Measurements from ENCODE around the gene ARX. TPM values are rescaled to one million over a fixed set of nuclear protein-coding genes. Genes with fewer than 3 reads are reported as not detected.

The ARX gene
- total and polyA plus RNA-seq, 4 donors = 0.21 to 1.8 (median 0.43) TPM; not detected in 1

- Histone ChIP-seq H3K4me1 (ENCODE audit: control insufficient read depth in 5 of 5, insufficient read depth in 5 of 5, low read length in 5 of 5) (peaks cover 0 to 10% (median 0%) of the 10 kb centered on the region in 5 donors), H3K9ac (ENCODE audit: insufficient read depth in 1 of 2, low read length in 2 of 2) (no peak overlapping the region), H3K27ac (ENCODE audit: low read depth in 1 of 2, low read length in 1 of 2) (no peak overlapping the region), H3K27me3 (ENCODE audit: control insufficient read depth in 3 of 3, insufficient read depth in 3 of 3, low read length in 2 of 3) (peaks cover 26 to 85% (median 82%) of the 10 kb centered on the region in 3 donors), H3K36me3 (ENCODE audit: control insufficient read depth in 4 of 4, insufficient read depth in 4 of 4, low read length in 4 of 4) (no peaks in the 10 kb centered on the region), H3K9me3 (ENCODE audit: control insufficient read depth in 4 of 4, insufficient read depth in 3 of 4, low read length in 3 of 4) (peaks cover 0 to 21% (median 0%) of the 10 kb centered on the region in 4 donors), H3K4me3 (no peak overlapping the region)
- ATAC-seq (ENCODE audit: insufficient read depth, low FRiP score) (no peak), DNase-seq (no peak)
- TF ChIP-seq, protein P1, sequence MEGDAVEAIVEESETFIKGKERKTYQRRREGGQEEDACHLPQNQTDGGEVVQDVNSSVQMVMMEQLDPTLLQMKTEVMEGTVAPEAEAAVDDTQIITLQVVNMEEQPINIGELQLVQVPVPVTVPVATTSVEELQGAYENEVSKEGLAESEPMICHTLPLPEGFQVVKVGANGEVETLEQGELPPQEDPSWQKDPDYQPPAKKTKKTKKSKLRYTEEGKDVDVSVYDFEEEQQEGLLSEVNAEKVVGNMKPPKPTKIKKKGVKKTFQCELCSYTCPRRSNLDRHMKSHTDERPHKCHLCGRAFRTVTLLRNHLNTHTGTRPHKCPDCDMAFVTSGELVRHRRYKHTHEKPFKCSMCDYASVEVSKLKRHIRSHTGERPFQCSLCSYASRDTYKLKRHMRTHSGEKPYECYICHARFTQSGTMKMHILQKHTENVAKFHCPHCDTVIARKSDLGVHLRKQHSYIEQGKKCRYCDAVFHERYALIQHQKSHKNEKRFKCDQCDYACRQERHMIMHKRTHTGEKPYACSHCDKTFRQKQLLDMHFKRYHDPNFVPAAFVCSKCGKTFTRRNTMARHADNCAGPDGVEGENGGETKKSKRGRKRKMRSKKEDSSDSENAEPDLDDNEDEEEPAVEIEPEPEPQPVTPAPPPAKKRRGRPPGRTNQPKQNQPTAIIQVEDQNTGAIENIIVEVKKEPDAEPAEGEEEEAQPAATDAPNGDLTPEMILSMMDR (IDR thresholded peaks at IDR 0.05; ENCODE audit: control extremely low read depth, extremely low read depth) = no peak
- WGBS, 2 donors = 4 to 28% methylated on average over 18 to 44 of the region's 44 CpGs
These were observed 2.0 kb downstream of the ARX start for GRCh38 chrX:25013632-25014365.

- WGBS, 2 donors = 1 to 26% methylated on average over 37 to 105 of the region's 105 CpGs
- TF ChIP-seq, protein P1 (IDR thresholded peaks at IDR 0.05; ENCODE audit: control extremely low read depth, extremely low read depth) = no peak
- Histone ChIP-seq H3K4me1 (ENCODE audit: control insufficient read depth in 5 of 5, insufficient read depth in 5 of 5, low read length in 5 of 5) (peaks cover 0 to 10% (median 0%) of the 10 kb centered on the region in 5 donors), H3K27ac (ENCODE audit: low read depth in 1 of 2, low read length in 1 of 2) (no peak overlapping the region), H3K36me3 (ENCODE audit: control insufficient read depth in 4 of 4, insufficient read depth in 4 of 4, low read length in 4 of 4) (no peaks in the 10 kb centered on the region), H3K9me3 (ENCODE audit: control insufficient read depth in 4 of 4, insufficient read depth in 3 of 4, low read length in 3 of 4) (peaks cover 0 to 21% (median 0%) of the 10 kb centered on the region in 4 donors), H3K4me3 (no peak overlapping the region), H3K9ac (ENCODE audit: insufficient read depth in 1 of 2, low read length in 2 of 2) (no peak overlapping the region), H3K27me3 (ENCODE audit: control insufficient read depth in 3 of 3, insufficient read depth in 3 of 3, low read length in 2 of 3) (peaks cover 29 to 85% (median 83%) of the 10 kb centered on the region in 3 donors)
- DNase-seq (no peak), ATAC-seq (ENCODE audit: insufficient read depth, low FRiP score) (no peak)
These were observed 2.8 kb downstream of the ARX start for GRCh38 chrX:25012793-25013631.

DNA sequence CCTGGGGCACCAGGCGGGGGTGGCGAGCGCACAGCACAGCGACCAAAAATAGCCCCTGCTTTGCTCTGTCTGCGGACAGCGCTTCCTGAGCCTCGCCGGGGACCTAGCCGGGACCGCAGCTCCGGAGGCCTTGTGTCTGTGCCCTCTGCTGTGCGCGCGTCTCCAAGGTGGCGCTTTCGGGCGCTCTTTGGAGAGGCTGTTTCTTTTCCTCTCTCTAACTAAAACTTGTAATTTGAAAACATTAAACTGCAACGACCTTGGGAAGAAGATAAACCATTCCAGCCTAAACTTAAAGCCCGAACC, 3.4 kb downstream of the ARX start:
- TF ChIP-seq, protein P1 (IDR thresholded peaks at IDR 0.05; ENCODE audit: control extremely low read depth, extremely low read depth) = no peak
- Histone ChIP-seq H3K9ac (ENCODE audit: insufficient read depth in 1 of 2, low read length in 2 of 2) (no peak overlapping the region), H3K4me3 (no peak overlapping the region), H3K4me1 (ENCODE audit: control insufficient read depth in 5 of 5, insufficient read depth in 5 of 5, low read length in 5 of 5) (peaks cover 0 to 10% (median 0%) of the 10 kb centered on the region in 5 donors), H3K9me3 (ENCODE audit: control insufficient read depth in 4 of 4, insufficient read depth in 3 of 4, low read length in 3 of 4) (peaks cover 0 to 21% (median 0%) of the 10 kb centered on the region in 4 donors), H3K27ac (ENCODE audit: low read depth in 1 of 2, low read length in 1 of 2) (no peak overlapping the region), H3K36me3 (ENCODE audit: control insufficient read depth in 4 of 4, insufficient read depth in 4 of 4, low read length in 4 of 4) (no peaks in the 10 kb centered on the region), H3K27me3 (ENCODE audit: control insufficient read depth in 3 of 3, insufficient read depth in 3 of 3, low read length in 2 of 3) (peaks cover 29 to 85% (median 83%) of the 10 kb centered on the region in 3 donors)
- WGBS, 2 donors = 3 to 26% methylated on average over 10 to 19 of the region's 19 CpGs
- DNase-seq (peak in 1 of 3 donors; percentile 4), ATAC-seq (ENCODE audit: insufficient read depth, low FRiP score) (no peak)
